H1 (cell line): ENCODE results near the gene TUBB1. TPM values are rescaled to one million over a fixed set of nuclear protein-coding genes. Genes with fewer than 3 reads are reported as not detected.

Source experiments
- EGR1 ChIP-seq: IDR thresholded peaks from 2 replicates; pipeline ENCODE4 v1.6.1; 2011; ENCODE audit warnings: low read depth, low read length, borderline replicate concordance
- GTF2F1 ChIP-seq: IDR thresholded peaks from 2 replicates; pipeline ENCODE4 v1.6.1; 2012; ENCODE audit warnings: low read depth, low read length, improper control_type of control experiment, borderline replicate concordance
- HDAC2 ChIP-seq, 2 experiments: fragments of 300-600 bp in 1 of 2; sonication (generic) in 1 of 2; IDR thresholded peaks; 2 replicates each; pipeline ENCODE4 v1.6.1; 2011 to 2012; ENCODE audit warnings: low read depth in 2 of 2, low read length in 2 of 2, mild to moderate bottlenecking in 2 of 2, moderate library complexity in 2 of 2, borderline replicate concordance in 1 of 2, inconsistent platforms in 1 of 2
- KDM5A ChIP-seq: fragments of 200-600 bp; IDR thresholded peaks from 2 replicates; pipeline ENCODE4 v1.7.1; 2012; ENCODE audit warnings: mild to moderate bottlenecking, low read length, inconsistent platforms, mixed read lengths
- NRF1 ChIP-seq: IDR thresholded peaks from 2 replicates; pipeline ENCODE4 v1.6.1; 2011; ENCODE audit warnings: mild to moderate bottlenecking, low read depth, low read length, improper control_type of control experiment
- PHF8 ChIP-seq: fragments of 200-600 bp; sonication (generic); conservative IDR thresholded peaks from 2 replicates; pipeline ENCODE4 v1.7.1; 2012; ENCODE audit warnings: low read depth, mild to moderate bottlenecking, inconsistent platforms, low read length, moderate library complexity
- POLR2AphosphoS5 ChIP-seq: IDR thresholded peaks from 2 replicates; pipeline ENCODE4 v1.6.1; 2011; ENCODE audit warnings: low read depth, low read length
- RBBP5 ChIP-seq: IDR thresholded peaks from 2 replicates; pipeline ENCODE4 v1.7.1; 2012; ENCODE audit warnings: low read depth, mild to moderate bottlenecking, inconsistent platforms, low read length, moderate library complexity, borderline replicate concordance
- SIRT6 ChIP-seq: IDR thresholded peaks from one replicate; pipeline ENCODE4 v1.7.1; 2012; ENCODE audit warnings: low read length, inconsistent platforms
- SP1 ChIP-seq: IDR thresholded peaks from 2 replicates; pipeline ENCODE4 v1.6.1; 2011; ENCODE audit warnings: low read depth, low read length
- TAF1 ChIP-seq: IDR thresholded peaks from 2 replicates; pipeline ENCODE4 v1.6.1; 2011; ENCODE audit warnings: mild to moderate bottlenecking, low read depth, low read length
- TBP ChIP-seq: IDR thresholded peaks from 2 replicates; pipeline ENCODE4 v1.6.1; 2011; ENCODE audit warnings: low read depth, low read length, improper control_type of control experiment
- polyA plus RNA-seq, 7 experiments: library from polyadenylated mRNA; depleted of rRNA in 3 of 7; stranded (reverse) in 5 of 7; unstranded in 2 of 7; fragments of >200 nt in 5 of 7; fragments of 200-250 nt in 2 of 7; gene quantifications; 1 replicate in 5 of 7; 2 replicates in 1 of 7; 4 replicates in 1 of 7; pipeline versions ENCODE4 v1.2.1 to v1.2.3, GENCODE V29; 2011 to 2013; ENCODE audit warnings: missing spikeins in 2 of 7, mixed read lengths in 2 of 7
- total RNA-seq: library from RNA; stranded (reverse); fragmentation: NEBNext Ultra II Directional; extraction: Animal tissue kit (Norgen Biotek cat#: 25700); gene quantifications from 2 replicates; pipeline ENCODE4 v1.2.1, GENCODE V29; 2021
- TF ChIP-seq, protein P1 (sequence below): IDR thresholded peaks from 2 replicates; pipeline ENCODE4 v1.6.1; 2012; ENCODE audit warnings: inconsistent platforms
- TF ChIP-seq, protein P2 (sequence below): IDR thresholded peaks from 2 replicates; pipeline ENCODE4 v1.6.1; 2012; ENCODE audit warnings: inconsistent platforms

TUBB1 gene
- total and polyA plus RNA-seq, 2 of the 8 experiments (the other 6 are each of a cell fraction or from before 2014, with no cell fraction given): not detected

DNA sequence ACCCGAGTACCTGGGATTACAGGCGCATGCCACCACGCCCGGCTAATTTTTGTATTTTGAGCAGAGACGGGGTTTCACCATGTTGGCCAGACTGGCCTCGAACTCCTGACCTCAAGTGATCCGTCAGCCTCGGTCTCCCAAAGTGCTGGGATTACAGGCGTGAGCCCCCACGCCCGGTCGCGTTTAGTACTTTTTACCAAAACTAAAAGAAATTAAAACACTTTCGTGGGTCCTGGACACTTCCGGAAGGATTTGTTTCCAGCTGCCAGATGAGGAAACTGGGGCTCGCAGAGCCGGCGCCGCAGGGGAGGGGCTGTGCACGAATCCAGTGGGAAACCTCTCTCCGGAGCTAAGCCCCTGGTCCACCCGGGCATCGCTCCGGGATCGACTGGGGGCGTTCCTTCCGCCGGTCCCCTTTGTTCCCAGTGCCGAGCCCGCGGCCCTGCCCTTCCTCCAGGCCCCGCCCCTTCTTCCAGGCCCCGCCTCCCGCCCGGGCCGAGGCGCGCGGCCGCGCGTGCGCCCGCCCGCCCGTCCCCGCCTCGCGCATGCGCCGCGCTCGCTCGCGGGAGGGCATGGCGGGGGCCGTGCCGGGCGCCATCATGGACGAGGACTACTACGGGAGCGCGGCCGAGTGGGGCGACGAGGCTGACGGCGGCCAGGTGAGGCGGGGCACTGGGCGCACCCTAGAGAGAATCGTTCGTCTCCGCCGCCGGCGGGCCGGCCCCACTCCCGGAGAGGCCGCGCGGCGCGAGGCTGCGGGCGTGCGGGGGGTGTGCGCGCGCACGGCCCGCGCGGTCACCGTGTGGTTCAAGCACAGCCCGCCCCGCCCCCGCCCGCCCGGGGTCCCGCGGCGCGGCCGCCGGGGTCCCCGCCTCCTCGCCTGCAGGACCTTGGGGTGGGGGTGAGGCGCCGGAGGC is 38.3 kb upstream of the TUBB1 start, which contains the start of gene NELFCD (continued):
- TF ChIP-seq, protein P1, sequence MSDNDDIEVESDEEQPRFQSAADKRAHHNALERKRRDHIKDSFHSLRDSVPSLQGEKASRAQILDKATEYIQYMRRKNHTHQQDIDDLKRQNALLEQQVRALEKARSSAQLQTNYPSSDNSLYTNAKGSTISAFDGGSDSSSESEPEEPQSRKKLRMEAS: peak; percentile 59
- TF ChIP-seq SP1 (no peak), POLR2AphosphoS5 (peak; percentile 89; the same call in 1 of the 2 replicates), SIRT6 (no peak), HDAC2 (IDR thresholded peaks at IDR 0.05; ENCODE audit: borderline replicate concordance in 1 of 2, low read depth in 2 of 2, low read length in 2 of 2) (0 out of 4 replicates have a peak, but pooled peaks of 1 of the 2 experiments have one; percentile 30), TBP (peak; percentile 59; the same call in 1 of the 2 replicates), KDM5A (no peak), RBBP5 (peak; percentile 96; the same call in 1 of the 2 replicates), TAF1 (peak; percentile 76), GTF2F1 (0 out of 2 replicates have a peak, but pooled peaks have one; percentile 31), PHF8 (peak; percentile 99), NRF1 (peak; percentile 67), EGR1 (peak; percentile 6; the same call in 1 of the 2 replicates)
- TF ChIP-seq, protein P2, sequence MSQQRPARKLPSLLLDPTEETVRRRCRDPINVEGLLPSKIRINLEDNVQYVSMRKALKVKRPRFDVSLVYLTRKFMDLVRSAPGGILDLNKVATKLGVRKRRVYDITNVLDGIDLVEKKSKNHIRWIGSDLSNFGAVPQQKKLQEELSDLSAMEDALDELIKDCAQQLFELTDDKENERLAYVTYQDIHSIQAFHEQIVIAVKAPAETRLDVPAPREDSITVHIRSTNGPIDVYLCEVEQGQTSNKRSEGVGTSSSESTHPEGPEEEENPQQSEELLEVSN: peak; percentile 57; the same call in 1 of the 2 replicates
